Measurements from ENCODE around the gene TTLL12.

Gene TTLL12

GRCh38 chr22:43226377-43227238, 39.7 kb upstream of the TTLL12 start:
- DNase-seq (ENCODE audit: low read depth in 1 of 2, low spot score in 1 of 2) = no peak
- in situ Hi-C loops (cut with HindIII; ENCODE audit: low pct_unique_long_range_greater_than_20kb, low sequenced_read_pairs) = no loop called here
- no peak for TF ChIP-seq JUND (IDR thresholded peaks at IDR 0.05; ENCODE audit: low read depth)

DNA sequence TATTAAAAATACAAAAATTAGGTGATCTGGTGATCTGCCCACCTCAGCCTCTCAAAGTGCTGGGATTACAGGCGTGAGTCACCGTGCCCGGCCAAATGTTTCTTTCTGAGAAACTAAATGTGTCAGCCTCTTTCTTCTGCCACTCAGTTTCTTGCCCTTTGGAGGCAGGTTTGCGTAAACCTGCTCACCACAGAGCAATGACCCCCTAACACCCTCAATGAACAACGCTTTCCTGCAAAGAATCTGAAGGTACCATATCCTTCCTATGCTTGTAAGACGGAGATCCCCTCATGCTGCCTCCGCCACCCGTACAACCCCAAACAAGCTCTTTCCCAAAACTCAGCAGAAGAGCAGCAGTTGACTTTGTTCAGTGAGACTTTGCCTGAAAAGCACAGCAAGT, 38.7 kb upstream of the TTLL12 start:
- no peak for TF ChIP-seq JUND (IDR thresholded peaks at IDR 0.05; ENCODE audit: low read depth)
- DNase-seq (ENCODE audit: low read depth in 1 of 2, low spot score in 1 of 2) = no peak
- in situ Hi-C loops (cut with HindIII; ENCODE audit: low pct_unique_long_range_greater_than_20kb, low sequenced_read_pairs) = no loop called here

GRCh38 chr22:43222987-43223386, 36.1 kb upstream of the TTLL12 start:
- no peak for TF ChIP-seq JUND (IDR thresholded peaks at IDR 0.05; ENCODE audit: low read depth)
- no peak for DNase-seq (ENCODE audit: low read depth in 1 of 2, low spot score in 1 of 2)
- in situ Hi-C loops (cut with HindIII; ENCODE audit: low pct_unique_long_range_greater_than_20kb, low sequenced_read_pairs) = no loop called here

DNA sequence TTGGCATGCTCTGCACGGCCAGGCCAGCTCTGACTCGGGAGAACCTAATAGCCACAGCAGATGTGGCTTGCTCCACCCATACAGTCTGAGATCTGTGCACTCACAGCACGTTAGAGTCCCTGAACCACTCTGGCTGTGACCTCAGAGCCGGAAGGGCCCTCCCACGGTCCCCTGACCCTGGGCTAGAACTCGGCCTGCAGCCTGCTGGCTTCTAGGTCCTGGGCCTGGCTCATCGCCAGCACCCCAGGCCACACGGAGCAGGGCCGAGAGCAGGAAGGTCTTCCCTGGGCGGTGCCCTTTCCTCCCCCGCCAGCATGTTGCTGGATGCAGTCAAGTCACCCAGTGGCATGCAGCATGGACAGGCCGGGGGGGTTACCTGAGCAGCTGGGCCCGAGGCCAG, 35.3 kb upstream of the TTLL12 start:
- in situ Hi-C loops (cut with HindIII; ENCODE audit: low pct_unique_long_range_greater_than_20kb, low sequenced_read_pairs) = no loop called here
- TF ChIP-seq JUND (IDR thresholded peaks at IDR 0.05; ENCODE audit: low read depth) = no peak
- no peak for DNase-seq (ENCODE audit: low read depth in 1 of 2, low spot score in 1 of 2)

GRCh38 chr22:43220625-43221380, 33.9 kb upstream of the TTLL12 start:
- DNase-seq (ENCODE audit: low read depth in 1 of 2, low spot score in 1 of 2) = no peak
- no peak for TF ChIP-seq JUND (IDR thresholded peaks at IDR 0.05; ENCODE audit: low read depth)
- in situ Hi-C loops (cut with HindIII; ENCODE audit: low pct_unique_long_range_greater_than_20kb, low sequenced_read_pairs) = no loop called here

GRCh38 chr22:43218786-43219185, 31.9 kb upstream of the TTLL12 start:
- peak in 1 of 2 experiments; percentile 10 for DNase-seq (ENCODE audit: low read depth in 1 of 2, low spot score in 1 of 2)
- in situ Hi-C loops (cut with HindIII; ENCODE audit: low pct_unique_long_range_greater_than_20kb, low sequenced_read_pairs) = no loop called here
- no peak for TF ChIP-seq JUND (IDR thresholded peaks at IDR 0.05; ENCODE audit: low read depth)

- in situ Hi-C loops (cut with HindIII; ENCODE audit: low pct_unique_long_range_greater_than_20kb, low sequenced_read_pairs) = no loop called here
- no peak for TF ChIP-seq JUND (IDR thresholded peaks at IDR 0.05; ENCODE audit: low read depth)
Observed at GRCh38 chr22:43217285-43218030, 30.5 kb upstream of the TTLL12 start.

GRCh38 chr22:43216738-43217137, 29.8 kb upstream of the TTLL12 start:
- TF ChIP-seq JUND (IDR thresholded peaks at IDR 0.05; ENCODE audit: low read depth) = no peak
- in situ Hi-C loops (cut with HindIII; ENCODE audit: low pct_unique_long_range_greater_than_20kb, low sequenced_read_pairs) = no loop called here
- DNase-seq (ENCODE audit: low read depth in 1 of 2, low spot score in 1 of 2) = no peak

More at GRCh38 chr22:43217285-43218030, 30.5 kb upstream of the TTLL12 start:
- no peak for DNase-seq (ENCODE audit: low read depth in 1 of 2, low spot score in 1 of 2)

DNA sequence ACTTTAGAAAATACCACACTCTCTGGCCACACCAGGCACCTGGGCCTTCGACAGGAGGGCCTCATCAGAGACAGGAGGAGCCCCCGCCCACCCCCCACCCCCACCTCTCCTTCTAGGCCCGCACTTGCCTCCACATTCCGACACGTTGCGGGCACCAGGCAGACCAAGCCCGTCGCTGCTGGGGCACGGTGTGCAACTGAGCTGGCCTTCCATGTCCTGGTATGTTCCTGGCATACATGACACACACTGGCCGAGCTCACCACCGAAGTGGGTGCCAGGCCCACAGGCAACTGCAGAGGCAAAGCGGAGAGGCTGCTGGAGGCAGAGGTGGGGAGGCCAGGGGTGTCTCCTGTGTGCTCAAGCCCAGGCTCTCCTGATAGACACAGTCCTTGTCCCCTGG, 27.0 kb upstream of the TTLL12 start:
- in situ Hi-C loops (cut with HindIII; ENCODE audit: low pct_unique_long_range_greater_than_20kb, low sequenced_read_pairs) = no loop called here
- DNase-seq (ENCODE audit: low read depth in 1 of 2, low spot score in 1 of 2) = no peak
- no peak for TF ChIP-seq JUND (IDR thresholded peaks at IDR 0.05; ENCODE audit: low read depth)

GRCh38 chr22:43213051-43213450, 26.1 kb upstream of the TTLL12 start:
- TF ChIP-seq JUND (IDR thresholded peaks at IDR 0.05; ENCODE audit: low read depth) = no peak
- in situ Hi-C loops (cut with HindIII; ENCODE audit: low pct_unique_long_range_greater_than_20kb, low sequenced_read_pairs) = no loop called here
- DNase-seq (ENCODE audit: low read depth in 1 of 2, low spot score in 1 of 2) = no peak

DNA sequence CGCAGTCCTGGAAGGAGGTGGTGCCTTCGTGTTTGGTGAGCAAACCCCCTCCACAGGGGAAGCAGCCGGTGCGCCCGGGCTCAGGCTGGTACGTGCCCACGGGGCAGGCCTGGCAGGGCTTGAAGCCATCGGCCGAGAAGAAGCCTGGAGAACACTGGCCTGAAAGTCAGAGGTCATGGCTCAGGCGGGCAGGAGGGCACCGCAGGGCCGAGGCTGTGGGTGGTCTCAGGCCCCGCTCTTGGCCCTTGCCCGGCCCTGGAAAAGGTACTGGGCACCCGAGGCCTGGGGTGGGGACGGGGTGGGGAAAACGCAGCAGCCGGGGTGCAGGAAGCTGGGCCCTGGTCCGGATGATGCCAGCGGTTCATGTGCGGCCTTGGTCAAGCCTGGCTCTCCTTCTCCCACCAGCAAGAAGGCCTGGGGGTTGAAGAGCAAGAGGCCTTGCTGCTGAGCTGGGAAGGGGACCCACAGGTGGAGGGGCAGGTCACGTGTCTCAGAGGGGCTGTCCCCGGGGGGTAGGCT, 25.6 kb upstream of the TTLL12 start:
- DNase-seq (ENCODE audit: low read depth in 1 of 2, low spot score in 1 of 2) = no peak
- no peak for TF ChIP-seq JUND (IDR thresholded peaks at IDR 0.05; ENCODE audit: low read depth)
- in situ Hi-C loops (cut with HindIII; ENCODE audit: low pct_unique_long_range_greater_than_20kb, low sequenced_read_pairs) = no loop called here

DNA sequence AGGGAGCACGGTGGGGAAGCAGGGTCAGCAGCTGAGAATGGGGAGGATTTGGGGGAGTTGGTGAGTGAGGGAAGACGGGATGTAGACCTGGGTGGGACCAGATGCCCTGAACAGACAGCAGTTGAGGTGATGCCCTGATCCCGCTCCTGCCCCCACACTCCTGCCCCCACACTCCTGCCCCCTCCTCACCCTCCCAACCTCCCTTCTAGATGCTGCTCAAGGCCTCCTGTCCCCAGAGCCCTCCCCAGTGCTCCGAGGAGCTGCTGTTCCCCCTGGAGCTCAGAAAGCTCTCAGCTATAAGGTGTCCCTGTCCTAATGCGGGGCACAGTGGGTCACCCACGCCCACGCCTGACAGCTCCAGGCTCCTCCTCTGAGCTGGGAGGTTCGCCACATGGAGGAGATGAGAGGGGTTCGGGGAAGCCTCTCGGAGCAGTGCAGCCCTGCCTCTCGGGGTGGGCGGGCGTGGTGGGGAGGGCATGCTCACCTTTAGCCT, 25.1 kb upstream of the TTLL12 start:
- in situ Hi-C loops (cut with HindIII; ENCODE audit: low pct_unique_long_range_greater_than_20kb, low sequenced_read_pairs) = no loop called here
- TF ChIP-seq JUND (IDR thresholded peaks at IDR 0.05; ENCODE audit: low read depth) = no peak

More for the DNA sequence above, 25.1 kb upstream of the TTLL12 start:
- no peak for DNase-seq (ENCODE audit: low read depth in 1 of 2, low spot score in 1 of 2)

Measured in T47D (cell line).